Measurements from ENCODE around the gene SNRNP25.

The SNRNP25 gene

GRCh38 chr16:104928-105327 lies 51.3 kb downstream of the SNRNP25 start:
- DNase-seq, result no peak

GRCh38 chr16:105521-105920 lies 51.9 kb downstream of the SNRNP25 start:
- no peak for DNase-seq

GRCh38 chr16:106623-107324 lies 53.1 kb downstream of the SNRNP25 start:
- peak; percentile 51 to 75 for DNase-seq
